ENCODE results near the gene PKHD1. TPM values are rescaled to one million over a fixed set of nuclear protein-coding genes. Genes with fewer than 3 reads are reported as not detected.

The PKHD1 gene
- total RNA-seq, 2 experiments from 2014 or later: not detected

GRCh38 chr6:51704932-51705540, 382.4 kb downstream of the PKHD1 start:
- Mint-ChIP-seq H3K4me1 (no peaks in the 10 kb centered on the region), H3K27ac (no peak overlapping the region), H3K27me3 (no peaks in the 10 kb centered on the region), H3K9me3 (ENCODE audit: low read depth) (no peaks in the 10 kb centered on the region), H3K36me3 (no peaks in the 10 kb centered on the region), H3K4me3 (no peak overlapping the region)
- ATAC-seq (no peak), DNase-seq (no peak)
- CTCF ChIA-PET: no interaction called here

- H3K27ac Mint-ChIP-seq: no peak overlapping the region
- ATAC-seq (no peak), DNase-seq (no peak)
- CTCF ChIA-PET: no interaction called here
- no peaks in the 10 kb centered on the region for H3K27me3 Mint-ChIP-seq
- no peaks in the 10 kb centered on the region for H3K36me3 Mint-ChIP-seq
- no peaks in the 10 kb centered on the region for H3K9me3 Mint-ChIP-seq (ENCODE audit: low read depth)
- no peak overlapping the region for H3K4me3 Mint-ChIP-seq
- no peaks in the 10 kb centered on the region for H3K4me1 Mint-ChIP-seq
Observed at GRCh38 chr6:51702851-51703250, 384.6 kb downstream of the PKHD1 start.

GRCh38 chr6:51684603-51685002, 402.8 kb downstream of the PKHD1 start:
- no peak for ATAC-seq
- no peaks in the 10 kb centered on the region for H3K36me3 Mint-ChIP-seq
- no peaks in the 10 kb centered on the region for H3K4me1 Mint-ChIP-seq
- DNase-seq: no peak
- no peaks in the 10 kb centered on the region for H3K27me3 Mint-ChIP-seq
- H3K27ac Mint-ChIP-seq: no peak overlapping the region
- H3K4me3 Mint-ChIP-seq: no peak overlapping the region
- no peaks in the 10 kb centered on the region for H3K9me3 Mint-ChIP-seq (ENCODE audit: low read depth)
- CTCF ChIA-PET: no interaction called here

- H3K4me1 Mint-ChIP-seq: no peaks in the 10 kb centered on the region
- no peak for DNase-seq
- H3K27ac Mint-ChIP-seq: no peak overlapping the region
- no peaks in the 10 kb centered on the region for H3K36me3 Mint-ChIP-seq
- no peaks in the 10 kb centered on the region for H3K9me3 Mint-ChIP-seq (ENCODE audit: low read depth)
- ATAC-seq: no peak
- H3K27me3 Mint-ChIP-seq: no peaks in the 10 kb centered on the region
- CTCF ChIA-PET: no interaction called here
- no peak overlapping the region for H3K4me3 Mint-ChIP-seq
Observed at GRCh38 chr6:51684038-51684437, 403.4 kb downstream of the PKHD1 start.

GRCh38 chr6:51678905-51679620, 408.4 kb downstream of the PKHD1 start:
- Mint-ChIP-seq H3K4me1 (no peaks in the 10 kb centered on the region), H3K27ac (no peak overlapping the region), H3K36me3 (no peaks in the 10 kb centered on the region), H3K9me3 (ENCODE audit: low read depth) (peaks cover 3% of the 10 kb centered on the region), H3K27me3 (no peaks in the 10 kb centered on the region), H3K4me3 (no peak overlapping the region)
- DNase-seq (no peak), ATAC-seq (no peak)
- CTCF ChIA-PET: no interaction called here

- Mint-ChIP-seq H3K9me3 (ENCODE audit: low read depth) (peaks cover 3% of the 10 kb centered on the region), H3K27ac (no peak overlapping the region), H3K4me1 (no peaks in the 10 kb centered on the region), H3K36me3 (no peaks in the 10 kb centered on the region), H3K27me3 (no peaks in the 10 kb centered on the region), H3K4me3 (no peak overlapping the region)
- ATAC-seq (no peak), DNase-seq (no peak)
- CTCF ChIA-PET: no interaction called here
Observed at GRCh38 chr6:51678274-51678673, 409.1 kb downstream of the PKHD1 start.

GRCh38 chr6:51675922-51676275, 411.5 kb downstream of the PKHD1 start:
- Mint-ChIP-seq H3K36me3 (no peaks in the 10 kb centered on the region), H3K4me3 (no peak overlapping the region), H3K4me1 (no peaks in the 10 kb centered on the region), H3K27me3 (no peaks in the 10 kb centered on the region), H3K9me3 (ENCODE audit: low read depth) (peaks cover 5% of the 10 kb centered on the region), H3K27ac (no peak overlapping the region)
- ATAC-seq: no peak
- no peak for DNase-seq
- CTCF ChIA-PET: no interaction called here

GRCh38 chr6:51675020-51675921, 412.1 kb downstream of the PKHD1 start:
- no peak for ATAC-seq
- CTCF ChIA-PET: no interaction called here
- Mint-ChIP-seq H3K9me3 (ENCODE audit: low read depth) (peaks cover 5% of the 10 kb centered on the region), H3K4me3 (no peak overlapping the region), H3K4me1 (no peaks in the 10 kb centered on the region), H3K27ac (no peak overlapping the region), H3K27me3 (no peaks in the 10 kb centered on the region), H3K36me3 (no peaks in the 10 kb centered on the region)
- DNase-seq: no peak

GRCh38 chr6:51663525-51663924, 423.9 kb downstream of the PKHD1 start:
- Mint-ChIP-seq H3K27ac (no peak overlapping the region), H3K9me3 (ENCODE audit: low read depth) (peaks cover 4% of the 10 kb centered on the region), H3K27me3 (no peaks in the 10 kb centered on the region), H3K36me3 (no peaks in the 10 kb centered on the region), H3K4me1 (no peaks in the 10 kb centered on the region), H3K4me3 (no peak overlapping the region)
- DNase-seq (no peak), ATAC-seq (no peak)
- CTCF ChIA-PET: no interaction called here

GRCh38 chr6:51660767-51661166, 426.6 kb downstream of the PKHD1 start:
- H3K27ac Mint-ChIP-seq: no peak overlapping the region
- peaks cover 4% of the 10 kb centered on the region for H3K9me3 Mint-ChIP-seq (ENCODE audit: low read depth)
- no peak overlapping the region for H3K4me3 Mint-ChIP-seq
- DNase-seq: no peak
- H3K27me3 Mint-ChIP-seq: no peaks in the 10 kb centered on the region
- H3K36me3 Mint-ChIP-seq: no peaks in the 10 kb centered on the region
- CTCF ChIA-PET: no interaction called here
- ATAC-seq: no peak
- no peaks in the 10 kb centered on the region for H3K4me1 Mint-ChIP-seq

GRCh38 chr6:51657491-51657890, 429.9 kb downstream of the PKHD1 start:
- Mint-ChIP-seq H3K27me3 (no peaks in the 10 kb centered on the region), H3K4me1 (no peaks in the 10 kb centered on the region), H3K27ac (no peak overlapping the region), H3K36me3 (no peaks in the 10 kb centered on the region), H3K9me3 (ENCODE audit: low read depth) (peaks cover 4% of the 10 kb centered on the region), H3K4me3 (no peak overlapping the region)
- CTCF ChIA-PET: no interaction called here
- ATAC-seq (no peak), DNase-seq (no peak)

- H3K4me1 Mint-ChIP-seq: no peaks in the 10 kb centered on the region
Observed at GRCh38 chr6:51655517-51655916, 431.9 kb downstream of the PKHD1 start.

GRCh38 chr6:51654647-51655046, 432.8 kb downstream of the PKHD1 start:
- Mint-ChIP-seq H3K4me3 (no peak overlapping the region), H3K4me1 (no peaks in the 10 kb centered on the region), H3K27ac (no peak overlapping the region), H3K36me3 (no peaks in the 10 kb centered on the region), H3K9me3 (ENCODE audit: low read depth) (no peaks in the 10 kb centered on the region), H3K27me3 (no peaks in the 10 kb centered on the region)
- DNase-seq (no peak), ATAC-seq (no peak)
- CTCF ChIA-PET: no interaction called here

More at GRCh38 chr6:51655517-51655916, 431.9 kb downstream of the PKHD1 start:
- Mint-ChIP-seq H3K27me3 (no peaks in the 10 kb centered on the region), H3K27ac (no peak overlapping the region), H3K4me3 (no peak overlapping the region), H3K9me3 (ENCODE audit: low read depth) (no peaks in the 10 kb centered on the region), H3K36me3 (no peaks in the 10 kb centered on the region)
- no peak for DNase-seq
- no peak for ATAC-seq
- CTCF ChIA-PET: no interaction called here
